Measurements from ENCODE around the gene MPV17L2. TPM values are rescaled to one million over a fixed set of nuclear protein-coding genes. Genes with fewer than 3 reads are reported as not detected.

Gene MPV17L2

DNA sequence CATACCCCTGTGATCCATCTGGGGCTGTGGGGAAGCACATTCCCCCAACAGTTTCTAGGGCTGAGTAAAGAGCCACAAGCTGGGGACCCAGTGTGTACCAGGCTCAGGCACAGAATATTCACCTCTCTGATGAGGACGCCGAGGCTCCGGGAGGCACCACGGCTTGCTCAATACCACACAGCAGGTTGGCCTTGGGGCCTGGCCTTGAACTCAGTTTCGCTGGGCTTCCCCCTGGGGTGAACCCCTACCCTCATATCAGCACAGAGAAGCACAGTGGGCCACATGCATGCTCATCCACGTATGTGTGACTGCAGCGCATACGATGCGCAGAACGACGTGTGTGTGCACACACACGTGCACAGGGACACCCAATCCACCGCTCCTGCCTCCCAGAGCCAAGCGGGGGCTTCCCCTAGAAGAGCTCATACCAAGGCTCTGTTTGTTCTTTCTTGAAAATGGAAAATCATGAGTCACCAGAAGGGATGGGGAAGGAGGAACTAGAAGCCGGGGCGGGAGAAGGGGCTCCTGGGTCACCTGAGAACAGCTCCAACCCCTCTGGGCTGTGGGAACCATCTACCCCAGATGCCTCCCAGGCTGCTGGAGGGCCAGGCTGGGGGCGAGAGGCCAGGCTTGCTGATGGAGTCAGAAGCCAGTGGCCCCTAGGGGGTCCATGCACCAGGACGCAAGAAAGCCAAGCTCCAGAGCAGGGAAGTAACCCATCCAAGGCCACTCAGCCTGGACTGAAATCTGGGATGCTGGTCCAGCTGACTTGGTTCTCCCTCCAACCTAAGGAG lies 38.1 kb downstream of the MPV17L2 start:
- H3K4me2 ChIP-seq (ENCODE audit: low read length): no peak overlapping the region
- no peaks in the 10 kb centered on the region for H3K9me3 ChIP-seq (replicated peaks; ENCODE audit: low read length)
- no peaks in the 10 kb centered on the region for H3K36me3 ChIP-seq (ENCODE audit: insufficient read depth, low read length)
- no peak overlapping the region for H3K4me3 ChIP-seq (ENCODE audit: low read length)
- no peak overlapping the region for H3K9ac ChIP-seq (ENCODE audit: low read depth, low read length)
- H3K4me1 ChIP-seq (ENCODE audit: control insufficient read depth, insufficient read depth, low read length): no peaks in the 10 kb centered on the region
- H3K27me3 ChIP-seq (ENCODE audit: control insufficient read depth, insufficient read depth, low read length): peaks cover 53% of the 10 kb centered on the region

- Histone ChIP-seq H3K4me3 (ENCODE audit: low read length) (no peak overlapping the region), H3K36me3 (ENCODE audit: insufficient read depth, low read length) (no peaks in the 10 kb centered on the region), H3K9me3 (replicated peaks; ENCODE audit: low read length) (no peaks in the 10 kb centered on the region), H3K9ac (ENCODE audit: low read depth, low read length) (no peak overlapping the region), H3K4me1 (ENCODE audit: control insufficient read depth, insufficient read depth, low read length) (no peaks in the 10 kb centered on the region), H3K27me3 (ENCODE audit: control insufficient read depth, insufficient read depth, low read length) (peaks cover 54% of the 10 kb centered on the region), H3K4me2 (ENCODE audit: low read length) (no peak overlapping the region)
Observed at GRCh38 chr19:18231775-18232174, 38.8 kb downstream of the MPV17L2 start.

GRCh38 chr19:18232540-18233223 lies 39.7 kb downstream of the MPV17L2 start:
- Histone ChIP-seq H3K27me3 (ENCODE audit: control insufficient read depth, insufficient read depth, low read length) (peaks cover 47% of the 10 kb centered on the region), H3K4me2 (ENCODE audit: low read length) (no peak overlapping the region), H3K36me3 (ENCODE audit: insufficient read depth, low read length) (no peaks in the 10 kb centered on the region), H3K4me1 (ENCODE audit: control insufficient read depth, insufficient read depth, low read length) (no peaks in the 10 kb centered on the region), H3K9ac (ENCODE audit: low read depth, low read length) (no peak overlapping the region), H3K9me3 (replicated peaks; ENCODE audit: low read length) (no peaks in the 10 kb centered on the region), H3K4me3 (ENCODE audit: low read length) (no peak overlapping the region)

DNA sequence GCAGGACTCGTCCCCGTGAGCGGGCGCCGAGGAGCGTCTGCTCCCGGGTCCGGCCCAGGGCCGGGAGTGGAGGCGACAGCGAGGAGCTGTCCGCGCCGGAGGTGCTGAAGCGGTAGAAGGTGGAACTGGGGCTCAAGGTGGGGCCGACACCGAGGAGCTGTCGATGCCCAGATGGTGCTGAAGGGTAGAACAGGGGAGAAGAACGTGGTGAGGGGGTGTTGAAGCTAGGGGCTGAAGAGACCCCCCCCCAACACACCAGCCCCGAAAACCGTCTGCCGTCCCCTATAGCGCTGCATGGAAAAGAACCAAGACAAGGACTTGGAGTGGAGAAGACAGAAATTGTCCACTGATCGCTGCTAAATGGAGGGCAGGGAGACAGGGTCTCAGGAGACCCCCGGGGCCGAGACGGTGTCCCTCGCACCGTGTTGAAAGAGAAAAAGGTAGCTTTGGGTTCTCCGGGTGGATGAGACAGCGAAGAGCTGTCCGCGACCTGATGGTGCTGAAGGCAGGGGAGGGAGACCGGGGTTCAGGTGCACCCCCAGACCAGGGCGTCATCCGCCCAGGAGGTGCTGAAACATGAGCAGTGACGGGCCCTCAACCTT lies 40.3 kb downstream of the MPV17L2 start:
- Histone ChIP-seq H3K9me3 (replicated peaks; ENCODE audit: low read length) (no peaks in the 10 kb centered on the region), H3K27me3 (ENCODE audit: control insufficient read depth, insufficient read depth, low read length) (peaks cover 42% of the 10 kb centered on the region), H3K4me2 (ENCODE audit: low read length) (no peak overlapping the region), H3K36me3 (ENCODE audit: insufficient read depth, low read length) (no peaks in the 10 kb centered on the region), H3K4me1 (ENCODE audit: control insufficient read depth, insufficient read depth, low read length) (no peaks in the 10 kb centered on the region), H3K9ac (ENCODE audit: low read depth, low read length) (no peak overlapping the region), H3K4me3 (ENCODE audit: low read length) (no peak overlapping the region)

- peaks cover 45% of the 10 kb centered on the region for H3K27me3 ChIP-seq (ENCODE audit: control insufficient read depth, insufficient read depth, low read length)
- H3K9ac ChIP-seq (ENCODE audit: low read depth, low read length): no peak overlapping the region
- no peak overlapping the region for H3K4me2 ChIP-seq (ENCODE audit: low read length)
- no peaks in the 10 kb centered on the region for H3K4me1 ChIP-seq (ENCODE audit: control insufficient read depth, insufficient read depth, low read length)
- no peak overlapping the region for H3K4me3 ChIP-seq (ENCODE audit: low read length)
- no peaks in the 10 kb centered on the region for H3K9me3 ChIP-seq (replicated peaks; ENCODE audit: low read length)
- H3K36me3 ChIP-seq (ENCODE audit: insufficient read depth, low read length): no peaks in the 10 kb centered on the region
Observed at GRCh38 chr19:18234194-18234593, 41.2 kb downstream of the MPV17L2 start.

DNA sequence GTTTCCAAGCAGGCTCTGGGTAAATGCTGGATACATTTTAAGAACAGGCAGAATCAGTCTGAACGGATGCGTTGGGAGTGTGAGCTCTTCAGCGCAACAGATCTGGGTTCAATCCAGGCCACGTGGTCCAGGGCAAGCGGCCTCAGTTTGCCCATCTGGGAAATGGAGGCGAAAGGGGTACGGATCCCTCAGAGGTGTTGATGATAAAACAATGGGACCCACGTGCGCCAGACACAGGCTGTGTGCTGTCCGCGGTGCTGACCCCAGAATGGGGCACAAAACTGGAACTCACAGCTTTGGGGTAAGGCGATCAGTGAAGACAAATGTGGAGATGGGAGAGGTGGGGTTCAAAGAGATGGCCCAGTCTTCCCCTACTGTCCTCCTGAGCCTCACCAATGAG lies 46.3 kb downstream of the MPV17L2 start:
- H3K9me3 ChIP-seq (replicated peaks; ENCODE audit: low read length): no peaks in the 10 kb centered on the region
- no peak overlapping the region for H3K4me2 ChIP-seq (ENCODE audit: low read length)
- peaks cover 27% of the 10 kb centered on the region for H3K27me3 ChIP-seq (ENCODE audit: control insufficient read depth, insufficient read depth, low read length)
- no peaks in the 10 kb centered on the region for H3K36me3 ChIP-seq (ENCODE audit: insufficient read depth, low read length)
- no peaks in the 10 kb centered on the region for H3K4me1 ChIP-seq (ENCODE audit: control insufficient read depth, insufficient read depth, low read length)
- no peak overlapping the region for H3K4me3 ChIP-seq (ENCODE audit: low read length)
- no peak overlapping the region for H3K9ac ChIP-seq (ENCODE audit: low read depth, low read length)

GRCh38 chr19:18245297-18245696 lies 52.3 kb downstream of the MPV17L2 start:
- H3K4me2 ChIP-seq (ENCODE audit: low read length): no peak overlapping the region
- H3K9ac ChIP-seq (ENCODE audit: low read depth, low read length): no peak overlapping the region
- H3K9me3 ChIP-seq (replicated peaks; ENCODE audit: low read length): no peaks in the 10 kb centered on the region
- H3K4me3 ChIP-seq (ENCODE audit: low read length): no peak overlapping the region
- H3K36me3 ChIP-seq (ENCODE audit: insufficient read depth, low read length): no peaks in the 10 kb centered on the region
- no peaks in the 10 kb centered on the region for H3K4me1 ChIP-seq (ENCODE audit: control insufficient read depth, insufficient read depth, low read length)
- peaks cover 5% of the 10 kb centered on the region for H3K27me3 ChIP-seq (ENCODE audit: control insufficient read depth, insufficient read depth, low read length)

Small RNAs within 50 kb of the gene (small RNA-seq; reads per million reads assigned to genes)
- not detected for gene IFI30

Data from skeletal muscle satellite cell (primary cell).